Epithelial cell of prostate (primary cell): ENCODE measurements around the gene RBM20.
A peak's percentile ranks its signal among the peaks of the same experiment; 100 is the strongest.
"Not testable (repeated sequence)": the region's sequence is repeated elsewhere in the genome, so short reads cannot be mapped to it uniquely, and the experiment has no call there.

Source experiments
- DNase-seq: peaks from one replicate; pipeline ENCODE4 v3.0.0-alpha.2; 2011; ENCODE audit warnings: low read depth, low spot score
- H3K27ac ChIP-seq: fragments of 450-650 bp; 2 replicates; pipeline ENCODE4 v1.5.1; 2017; ENCODE audit warnings: mild to moderate bottlenecking

The RBM20 gene

DNA sequence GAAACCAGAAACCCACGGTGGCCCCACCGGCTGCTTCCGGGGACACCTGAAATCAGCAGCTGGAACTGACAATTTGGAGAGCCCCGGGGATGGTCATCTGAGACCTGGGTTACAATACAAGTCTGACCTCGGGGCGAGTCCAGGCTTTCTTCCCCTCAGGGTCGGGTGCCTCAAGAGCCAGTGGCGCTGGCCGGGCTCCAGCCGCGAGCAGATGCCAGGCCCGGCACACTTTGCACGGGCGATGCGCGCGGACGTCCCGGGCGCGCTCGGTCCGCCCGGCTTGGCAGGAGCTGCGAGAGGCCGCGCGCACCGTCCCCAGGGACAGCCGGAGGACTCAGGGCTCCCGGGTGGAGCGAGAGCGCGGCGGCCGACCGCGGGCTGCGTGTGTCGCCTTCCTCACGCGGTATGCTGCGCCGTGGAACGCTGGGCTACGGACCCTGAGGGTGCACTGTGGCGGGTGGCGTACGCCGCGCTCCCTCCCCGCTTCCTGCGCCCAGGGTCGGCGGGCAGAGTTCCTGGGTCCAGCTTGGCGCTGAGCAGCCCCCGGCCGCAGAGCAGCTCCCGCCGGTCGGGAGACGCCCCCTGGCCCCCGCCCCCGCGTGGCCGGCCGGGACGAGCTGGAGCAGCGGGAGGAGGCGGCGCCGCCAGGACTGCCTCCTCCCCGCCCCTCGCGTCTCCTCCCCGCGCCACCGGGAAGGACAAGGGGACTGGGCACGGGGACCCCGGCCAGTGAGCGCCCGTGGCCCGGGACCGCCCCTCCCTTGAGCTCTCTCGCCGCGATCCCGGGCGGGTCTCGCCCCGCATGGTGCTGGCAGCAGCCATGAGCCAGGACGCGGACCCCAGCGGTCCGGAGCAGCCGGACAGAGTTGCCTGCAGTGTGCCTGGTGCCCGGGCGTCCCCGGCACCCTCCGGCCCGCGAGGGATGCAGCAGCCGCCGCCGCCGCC lies at the start of gene RBM20:
RBM20 (plus strand) TSS at position 684 of the 945 bp plus-strand sequence; CDS start at position 803, 119 bp downstream.
- H3K27ac ChIP-seq: no peak within 1 kb of the TSS
- DNase-seq: no peak

- no peak for DNase-seq
Measured at GRCh38 chr10:110597476-110597875, 46.7 kb upstream of the RBM20 start.

DNA sequence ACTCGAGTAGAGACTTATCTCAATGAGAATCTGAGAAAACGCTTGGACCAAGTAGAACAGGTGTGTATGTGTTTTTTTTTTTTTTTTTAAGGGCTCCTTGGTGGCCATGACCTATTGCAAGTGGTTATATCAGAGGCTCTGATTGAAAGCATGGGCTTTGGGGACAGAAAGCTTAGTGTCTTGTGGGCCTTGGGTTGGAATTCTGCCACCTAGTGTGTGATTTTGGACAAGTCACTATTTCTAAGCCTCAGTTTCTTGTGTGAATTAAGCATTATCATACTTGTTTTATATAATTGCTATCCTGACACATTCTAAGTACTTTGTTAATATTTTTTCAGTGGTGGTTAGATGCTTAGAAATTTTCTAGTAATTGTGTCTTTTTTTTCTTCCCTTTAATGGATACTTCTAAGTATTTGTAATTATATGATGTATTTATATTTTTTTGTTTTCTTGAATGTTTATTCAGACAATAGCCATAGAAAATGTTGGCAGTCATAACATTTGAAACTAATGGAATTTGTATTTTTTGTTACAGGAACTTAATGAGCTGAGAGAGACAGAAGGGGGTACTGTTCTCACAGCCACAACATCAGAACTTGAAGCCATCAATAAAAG lies 43.5 kb upstream of the RBM20 start:
- DNase-seq: no peak
- H3K27ac ChIP-seq: peak overlapping the region; percentile 48

More at GRCh38 chr10:110597476-110597875, 46.7 kb upstream of the RBM20 start:
- H3K27ac ChIP-seq: no peak overlapping the region

DNA sequence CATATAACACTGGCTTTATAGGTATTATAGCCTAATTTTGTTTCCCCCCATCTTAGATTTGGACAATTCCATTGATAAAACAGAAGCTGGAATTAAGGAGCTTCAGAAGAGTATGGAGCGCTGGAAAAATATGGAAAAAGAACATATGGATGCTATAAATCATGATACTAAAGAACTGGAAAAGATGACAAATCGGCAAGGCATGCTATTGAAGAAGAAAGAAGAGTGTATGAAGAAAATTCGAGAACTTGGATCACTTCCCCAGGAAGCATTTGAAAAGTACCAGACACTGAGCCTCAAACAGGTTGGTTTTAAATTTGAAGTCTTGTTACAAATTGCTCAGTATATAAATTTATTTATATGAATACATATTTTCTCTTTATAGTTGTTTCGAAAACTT lies 42.6 kb upstream of the RBM20 start:
- no peak overlapping the region for H3K27ac ChIP-seq
- no peak for DNase-seq

DNA sequence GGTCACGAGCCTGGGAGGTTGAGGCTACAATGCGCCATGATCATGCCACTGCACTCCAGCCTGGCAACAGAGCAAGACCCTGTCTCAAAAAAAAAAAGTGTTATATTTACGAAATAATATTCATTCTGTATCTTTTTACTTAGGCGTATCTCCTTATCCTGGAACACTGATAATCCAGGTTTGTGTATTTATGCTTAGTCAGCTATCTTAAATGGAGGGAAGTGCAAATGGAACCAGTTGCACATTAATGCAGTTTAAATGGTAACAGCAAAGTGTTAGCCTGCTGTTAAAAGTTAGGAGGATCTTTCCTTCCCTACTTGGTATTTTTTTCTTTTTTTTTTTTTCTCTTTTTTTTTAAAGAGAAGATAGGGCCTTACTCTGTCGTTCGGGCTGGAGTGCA lies 36.0 kb upstream of the RBM20 start:
- DNase-seq: no peak
- H3K27ac ChIP-seq: no peak overlapping the region

- no peak for DNase-seq
Measured at GRCh38 chr10:110609605-110610004, 34.5 kb upstream of the RBM20 start.

GRCh38 chr10:110610308-110610774 lies 33.8 kb upstream of the RBM20 start:
- DNase-seq: peak; percentile 10
- H3K27ac ChIP-seq: no peak overlapping the region

More at GRCh38 chr10:110609605-110610004, 34.5 kb upstream of the RBM20 start:
- no peak overlapping the region for H3K27ac ChIP-seq

DNA sequence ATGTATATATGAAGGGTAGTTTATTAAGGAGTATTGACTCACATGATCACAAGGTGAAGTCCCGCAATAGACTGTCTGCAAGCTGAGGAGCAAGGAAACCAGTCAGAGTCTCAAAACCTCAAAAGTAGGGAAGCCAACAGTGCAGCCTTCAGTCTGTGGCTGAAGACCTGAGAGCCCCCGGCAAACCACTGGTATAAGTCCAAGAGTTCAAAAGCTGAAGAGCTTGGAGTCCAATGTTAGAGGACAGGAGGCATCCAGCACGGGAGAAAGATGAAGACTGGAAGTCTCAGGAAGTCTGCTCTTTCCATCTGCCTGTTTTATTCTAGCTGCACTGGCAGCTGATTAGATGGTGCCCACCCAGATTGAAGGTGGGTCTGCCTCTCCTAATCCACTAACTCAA lies 33.4 kb upstream of the RBM20 start:
- not testable (repeated sequence) for H3K27ac ChIP-seq, DNase-seq

DNA sequence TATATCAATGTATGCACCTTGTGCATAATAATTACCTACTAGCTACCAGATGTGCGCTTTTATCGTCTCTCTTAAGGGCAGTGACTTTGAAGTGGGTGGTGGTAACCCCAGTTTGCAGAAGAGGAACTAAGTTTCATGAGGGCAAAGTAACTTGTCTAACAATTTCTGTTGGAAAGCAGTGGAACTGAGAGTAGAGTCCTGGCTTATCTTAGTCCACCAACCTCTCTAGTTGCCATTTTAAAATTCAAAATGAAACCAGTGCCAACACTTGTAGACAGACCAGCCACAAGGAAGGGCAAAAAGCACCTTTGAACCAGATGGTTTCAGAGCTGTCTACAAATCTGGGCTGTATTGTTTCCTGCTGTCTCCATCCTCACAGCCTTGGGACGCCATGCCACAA lies 32.0 kb upstream of the RBM20 start:
- DNase-seq: no peak
- no peak overlapping the region for H3K27ac ChIP-seq

DNA sequence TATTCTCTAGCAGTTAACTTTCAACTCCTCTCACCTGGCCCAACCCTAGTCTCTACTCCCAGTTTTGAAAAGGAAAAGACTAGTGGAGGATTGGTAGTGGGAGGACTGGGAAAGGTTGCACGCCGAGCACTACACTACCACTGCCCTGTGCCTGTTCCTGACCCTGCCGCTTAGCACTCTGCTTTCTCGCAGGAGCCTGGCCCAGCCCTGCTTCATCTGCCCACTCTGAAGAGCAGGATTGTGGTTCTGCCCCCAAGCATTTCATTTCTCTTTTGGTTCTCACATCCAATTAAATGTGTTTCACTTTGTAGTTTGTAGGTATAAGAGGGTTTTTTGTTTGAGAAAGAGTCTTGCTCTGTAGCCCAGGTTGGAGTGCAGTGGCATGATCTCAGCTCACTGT lies 31.5 kb upstream of the RBM20 start:
- H3K27ac ChIP-seq: no peak overlapping the region
- DNase-seq: no peak

GRCh38 chr10:110613341-110613995 lies 30.7 kb upstream of the RBM20 start:
- no peak for DNase-seq
- H3K27ac ChIP-seq: no peak overlapping the region

- H3K27ac ChIP-seq: no peak overlapping the region
- no peak for DNase-seq
Measured at GRCh38 chr10:110613996-110614495, 30.1 kb upstream of the RBM20 start.

DNA sequence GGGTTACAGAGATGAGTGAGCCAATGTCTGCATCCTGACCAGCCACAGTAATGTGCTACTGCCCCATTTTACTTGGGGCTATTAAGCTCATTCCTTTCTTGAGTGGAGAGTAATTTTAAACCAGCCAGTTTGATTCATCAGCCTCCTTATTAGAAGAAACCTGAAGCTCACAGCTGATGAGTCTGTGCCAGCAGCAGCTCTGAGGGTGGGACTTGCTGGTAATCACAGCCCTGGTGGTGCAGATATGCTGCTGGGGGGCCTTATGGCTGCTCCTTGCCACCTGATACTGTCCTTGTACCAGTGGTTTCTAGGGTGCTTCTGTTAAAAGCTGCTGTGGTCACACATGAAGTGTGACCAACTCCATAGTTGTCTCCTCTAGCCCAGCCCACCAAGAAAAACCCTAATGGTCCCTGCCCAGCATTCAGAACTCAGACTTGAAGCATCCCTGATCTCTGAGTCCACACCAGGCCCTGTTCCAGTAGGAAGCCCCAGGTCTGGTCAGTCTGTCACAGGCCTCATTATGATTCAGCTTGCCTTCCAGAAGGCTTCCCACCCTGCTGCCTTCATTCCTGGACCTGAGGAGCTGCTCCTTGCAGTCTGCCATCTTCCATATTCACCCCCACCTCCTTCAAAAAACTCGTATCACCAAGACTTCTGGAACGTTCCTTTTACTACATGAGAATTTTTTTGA lies 28.9 kb upstream of the RBM20 start:
- no peak for DNase-seq
- no peak overlapping the region for H3K27ac ChIP-seq

- DNase-seq: no peak
- no peak overlapping the region for H3K27ac ChIP-seq
Measured at GRCh38 chr10:110616493-110617033, 27.6 kb upstream of the RBM20 start.

DNA sequence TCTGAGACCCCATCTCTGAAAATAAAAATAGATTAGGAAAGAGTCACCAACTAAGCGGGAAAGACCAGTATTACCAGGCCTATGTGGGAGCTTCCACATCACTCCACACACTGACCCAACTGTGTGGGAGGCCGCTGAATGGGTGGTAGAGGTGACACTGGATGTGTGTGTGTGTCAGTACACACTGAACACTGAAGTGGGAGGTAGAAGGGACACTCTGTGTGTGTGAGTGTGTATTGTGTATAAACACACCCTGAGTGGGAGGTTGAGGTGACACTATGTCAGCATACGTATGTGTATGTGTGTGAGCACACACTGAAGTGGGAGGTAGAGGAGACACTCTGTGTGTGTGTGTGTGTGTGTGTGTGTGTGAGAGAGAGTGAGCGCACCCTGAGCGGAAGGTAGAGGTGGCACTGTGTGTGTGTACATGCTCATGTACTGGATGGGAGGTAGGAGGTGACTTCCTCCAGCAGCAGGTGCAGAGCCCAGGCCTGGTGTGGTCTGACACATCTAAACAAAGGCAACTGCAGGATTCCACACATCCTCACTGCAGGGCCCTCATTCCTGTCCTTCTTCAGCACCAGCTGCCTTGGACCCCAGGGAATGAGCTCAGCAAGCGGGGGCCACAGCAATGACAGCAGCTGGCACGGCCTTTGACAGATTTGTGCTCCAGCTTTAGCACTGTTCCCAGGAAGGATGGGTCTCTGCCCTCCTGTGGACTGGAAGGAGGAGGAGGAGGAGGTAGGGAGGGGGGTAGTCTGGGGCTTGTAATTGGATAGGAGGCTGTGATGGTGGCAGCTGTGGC lies 26.5 kb upstream of the RBM20 start:
- DNase-seq: no peak
- no peak overlapping the region for H3K27ac ChIP-seq

DNA sequence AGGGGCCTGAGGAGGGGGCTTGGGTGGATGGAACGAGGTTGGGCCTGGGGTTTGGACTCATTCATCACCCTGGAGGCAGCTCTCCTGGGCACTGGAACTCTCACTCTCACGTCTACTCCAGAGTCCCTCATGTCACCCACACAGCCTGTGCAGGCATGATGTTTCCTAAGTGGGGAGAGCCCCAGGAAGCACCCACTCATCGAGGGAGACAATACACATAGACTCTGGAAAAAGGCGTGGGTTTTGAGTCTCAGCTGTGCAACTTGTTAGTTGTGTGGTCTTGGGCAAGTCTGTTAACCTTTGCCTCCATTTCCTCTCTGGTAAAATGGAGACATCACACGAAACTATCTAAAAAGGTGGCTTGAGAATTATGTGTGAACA lies 25.9 kb upstream of the RBM20 start:
- no peak for DNase-seq
- H3K27ac ChIP-seq: no peak overlapping the region

GRCh38 chr10:110619514-110620397 lies 24.4 kb upstream of the RBM20 start:
- DNase-seq: no peak
- no peak overlapping the region for H3K27ac ChIP-seq

DNA sequence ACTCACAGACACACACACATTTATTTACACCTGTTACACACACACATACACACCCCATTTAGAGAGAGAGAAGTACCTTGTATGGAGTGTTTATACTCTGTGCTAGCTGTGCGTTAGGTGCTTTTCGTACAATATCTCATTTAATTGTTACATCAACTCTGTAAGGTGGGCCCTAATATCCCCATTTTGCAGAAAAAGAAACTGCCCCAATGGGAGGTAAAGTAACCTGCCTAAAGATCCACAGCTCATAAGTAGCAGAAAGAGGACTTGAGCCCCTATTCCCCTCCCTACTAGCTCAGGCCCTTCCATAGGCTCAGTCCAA lies 23.8 kb upstream of the RBM20 start:
- DNase-seq: no peak
- no peak overlapping the region for H3K27ac ChIP-seq
